Measurements from ENCODE around the gene KCNJ1. TPM values are rescaled to one million over a fixed set of nuclear protein-coding genes. Genes with fewer than 3 reads are reported as not detected.
A peak's percentile ranks its signal among the peaks of the same experiment; 100 is the strongest.

The KCNJ1 gene
- polyA plus RNA-seq, 1 of the 3 experiments (the other 2 are of a cell fraction), result not detected

- peak overlapping the region; percentile 42; the same call in 1 of the 2 replicates for H3K9ac ChIP-seq
- no peak for DNase-seq
- H3K27me3 ChIP-seq (ENCODE audit: insufficient read depth), result no peaks in the 10 kb centered on the region
- H4K20me1 ChIP-seq (ENCODE audit: insufficient read depth), result no peaks in the 10 kb centered on the region
- H3K9me2 ChIP-seq, result no peaks in the 10 kb centered on the region
- ChIA-PET CTCF (interaction anchor here (0.8 to 2.5 kb wide), 4 partner anchors 10 to 41 kb away, joined by 3 to 11 read pairs (median 6); no protein-coding TSS in a partner anchor), POLR2A (no interaction called here)
- H3K79me2 ChIP-seq (ENCODE audit: insufficient read depth), result no peaks in the 10 kb centered on the region
- H3F3A ChIP-seq (replicated peaks; ENCODE audit: insufficient read depth), result peaks cover 3% of the 10 kb centered on the region
- peaks cover 0 to 14% of the 10 kb centered on the region in 2 experiments for H3K36me3 ChIP-seq (replicated peaks in 1 of 2; ENCODE audit: control insufficient read depth in 1 of 2, insufficient read depth in 2 of 2, low read length in 1 of 2)
- WGBS (ENCODE audit: low lambda C conversion rate), result 80% methylated on average over 17 of the region's 17 CpGs
- TF ChIP-seq TCF12 (IDR thresholded peaks at IDR 0.05) (no peak), TEAD4 (IDR thresholded peaks at IDR 0.05; ENCODE audit: borderline replicate concordance, insufficient read depth) (no peak), CTCF (IDR thresholded peaks at IDR 0.05) (no peak), MAX (IDR thresholded peaks at IDR 0.05; ENCODE audit: low read depth) (no peak), RCOR1 (IDR thresholded peaks at IDR 0.05; ENCODE audit: low read length) (no peak), FOXJ3 (CRISPR knock-in tag; IDR thresholded peaks at IDR 0.05) (no peak), YY1 (IDR thresholded peaks at IDR 0.05; ENCODE audit: low read depth) (no peak), PBX3 (IDR thresholded peaks at IDR 0.05) (no peak), GATA2 (CRISPR knock-in tag; IDR thresholded peaks at IDR 0.05) (no peak), SMC3 (IDR thresholded peaks at IDR 0.05; ENCODE audit: low read depth, low read length) (no peak), MEF2A (IDR thresholded peaks at IDR 0.05; ENCODE audit: borderline replicate concordance, low read depth) (no peak), USF1 (IDR thresholded peaks at IDR 0.05; ENCODE audit: borderline replicate concordance, low read depth) (no peak), GABPA (IDR thresholded peaks at IDR 0.05; ENCODE audit: low read depth) (no peak)
- no peaks in the 10 kb centered on the region for H3K9me3 ChIP-seq
- H3K27ac ChIP-seq (ENCODE audit: low read depth in 2 of 2, low read length in 1 of 2), result peak overlapping the region in 1 of 2 experiments; percentile 69; a peak in 3 of 4 replicates
- peak overlapping the region; percentile 39 for H3K4me2 ChIP-seq
- H3K4me3 ChIP-seq (ENCODE audit: low read depth in 2 of 2, low read length in 1 of 2), result no peak overlapping the region
- peaks cover 0 to 16% of the 10 kb centered on the region in 2 experiments; a peak in 3 of 4 replicates for H3K4me1 ChIP-seq (ENCODE audit: control insufficient read depth in 1 of 2, insufficient read depth in 2 of 2, low read depth in 1 of 2, low read length in 1 of 2)
- no peak overlapping the region for H2AFZ ChIP-seq (ENCODE audit: low read depth)
Measured at GRCh38 chr11:128789497-128790150, 77.5 kb downstream of the KCNJ1 start.

Other genes starting within 250 kb of the KCNJ1 start
- gene FLI1, start 173.2 kb downstream of the KCNJ1 start, polyA plus RNA-seq (2012; rRNA removed), result 14.7 and 16.7 TPM in 2 replicates
- 0.03 TPM in 1 of 2 replicates, not detected in the other for gene KCNJ5, start 24.1 kb upstream of the KCNJ1 start, polyA plus RNA-seq (2012; rRNA removed)
- 0.05 TPM in 2 replicates for gene TP53AIP1, start 75.6 kb upstream of the KCNJ1 start, polyA plus RNA-seq (2012; rRNA removed)